SK-N-SH (cell line): ENCODE measurements around the gene RBP2. TPM values are rescaled to one million over a fixed set of nuclear protein-coding genes. Genes with fewer than 3 reads are reported as not detected.

Experiments
- CTCF ChIA-PET: fragments of 300-600, 350-600 bp; formaldehyde crosslinking; extraction: SDS; loops from one replicate; lab custom pipeline; 2021; lab: Yijun Ruan, JAX
- POLR2A ChIA-PET: fragments of 350-600 bp; sonication (Branson Sonifier 250); formaldehyde crosslinking; extraction: SDS; loops from one replicate; lab custom pipeline; 2020; ENCODE audit warnings: antibody characterized with exemption, inconsistent platforms; lab: Yijun Ruan, JAX
- DNase-seq: peaks from one replicate; pipeline ENCODE4 v3.0.0; 2012
- H2AFZ ChIP-seq: fragments of 200-600 bp; sonication (generic); 2 replicates; pipeline ENCODE4 v1.8.1; 2016; ENCODE audit warnings: antibody characterized with exemption, mild to moderate bottlenecking, low read depth
- H3F3A ChIP-seq: fragments of 200-600 bp; sonication (generic); replicated peaks from 2 replicates; pipeline ENCODE3; 2016; ENCODE audit warnings: antibody characterized with exemption, mild to moderate bottlenecking; ENCODE audit not compliant: insufficient read depth
- H3K27ac ChIP-seq, 2 experiments: fragments of 200-500 bp in 1 of 2; fragments of 200-600 bp in 1 of 2; sonication (Bioruptor generic) in 1 of 2; sonication (generic), shearing (Covaris generic) in 1 of 2; 2 replicates each; pipeline versions ENCODE4 v1.5.1 to v1.6.1; 2014 to 2016; ENCODE audit warnings: low read depth in 2 of 2, inconsistent platforms in 1 of 2, low read length in 1 of 2, mild to moderate bottlenecking in 1 of 2, mixed read lengths in 1 of 2
- H3K27me3 ChIP-seq: fragments of 200-600 bp; sonication (generic), shearing (Covaris generic); 2 replicates; pipeline ENCODE4 v1.6.1; 2016; ENCODE audit warnings: mixed run types; ENCODE audit not compliant: insufficient read depth
- H3K36me3 ChIP-seq, 2 experiments: fragments of 200-500 bp in 1 of 2; fragments of 200-600 bp in 1 of 2; sonication (Bioruptor generic) in 1 of 2; sonication (generic) in 1 of 2; replicated peaks in 1 of 2; 2 replicates each; pipeline versions ENCODE3 to v1.5.1; 2014 to 2016; ENCODE audit warnings: low read length in 1 of 2, mild to moderate bottlenecking in 1 of 2; ENCODE audit not compliant: insufficient read depth in 2 of 2, control insufficient read depth in 1 of 2
- H3K4me1 ChIP-seq, 2 experiments: fragments of 200-500 bp in 1 of 2; fragments of 200-600 bp in 1 of 2; sonication (Bioruptor generic) in 1 of 2; sonication (generic), shearing (Covaris generic) in 1 of 2; 2 replicates each; pipeline versions ENCODE4 v1.5.1 to v1.6.1; 2014 to 2016; ENCODE audit warnings: low read depth in 1 of 2, low read length in 1 of 2, mixed run types in 1 of 2; ENCODE audit not compliant: insufficient read depth in 2 of 2, control insufficient read depth in 1 of 2
- H3K4me2 ChIP-seq: fragments of 200-600 bp; sonication (generic), shearing (Covaris generic); 2 replicates; pipeline ENCODE4 v1.6.1; 2017; ENCODE audit warnings: mixed run types
- H3K4me3 ChIP-seq, 2 experiments: fragments of 200-500 bp in 1 of 2; fragments of 200-600 bp in 1 of 2; sonication (Bioruptor generic) in 1 of 2; sonication (generic), shearing (Covaris generic) in 1 of 2; 2 replicates each; pipeline versions ENCODE4 v1.5.1 to v1.8.1; 2014 to 2016; ENCODE audit warnings: low read depth in 2 of 2, inconsistent platforms in 1 of 2, low read length in 1 of 2, mild to moderate bottlenecking in 1 of 2, mixed read lengths in 1 of 2, moderate library complexity in 1 of 2
- H3K79me2 ChIP-seq: fragments of 200-600 bp; sonication (generic); 2 replicates; pipeline ENCODE4 v1.8.1; 2017; ENCODE audit warnings: mild to moderate bottlenecking; ENCODE audit not compliant: insufficient read depth
- H3K9ac ChIP-seq: fragments of 200-600 bp; sonication (generic); 2 replicates; pipeline ENCODE4 v1.6.1; 2017; ENCODE audit warnings: mixed run types
- H3K9me2 ChIP-seq: fragments of 200-600 bp; sonication (generic); 2 replicates; pipeline ENCODE4 v1.6.1; 2017; ENCODE audit warnings: mixed run types
- H3K9me3 ChIP-seq: fragments of 200-600 bp; sonication (generic); 2 replicates; pipeline ENCODE4 v1.6.1; 2017; ENCODE audit warnings: mixed run types, mild to moderate bottlenecking, moderate library complexity
- H4K20me1 ChIP-seq: fragments of 200-600 bp; sonication (generic); 2 replicates; pipeline ENCODE4 v1.6.1; 2017; ENCODE audit warnings: mild to moderate bottlenecking, mixed run types; ENCODE audit not compliant: insufficient read depth
- CHD2 ChIP-seq: fragments of 150-350 bp; IDR thresholded peaks from 2 replicates; pipeline ENCODE4 v1.6.1; 2018; ENCODE audit warnings: low read length; ENCODE audit not compliant: partially characterized antibody
- FOSL2 ChIP-seq: IDR thresholded peaks from 2 replicates; pipeline ENCODE4 v1.4.0; 2012; ENCODE audit warnings: low read depth, mild to moderate bottlenecking, moderate library complexity, borderline replicate concordance
- FOXJ3 ChIP-seq: sonication (generic); formaldehyde crosslinking; IDR thresholded peaks from 2 replicates; pipeline ENCODE4 v1.5.1; 2020; ENCODE audit warnings: mild to moderate bottlenecking, missing genetic modification reagents
- IRF3 ChIP-seq: fragments of 150-350 bp; IDR thresholded peaks from 2 replicates; pipeline ENCODE4 v1.6.1; 2016; ENCODE audit warnings: mild to moderate bottlenecking, low read depth, low read length
- MAX ChIP-seq: IDR thresholded peaks from 2 replicates; pipeline ENCODE4 v1.4.0; 2012; ENCODE audit warnings: low read depth
- MXI1 ChIP-seq: IDR thresholded peaks from 2 replicates; pipeline ENCODE4 v1.6.1; 2012; ENCODE audit warnings: mild to moderate bottlenecking, low read depth, low read length, improper control_type of control experiment
- NRF1 ChIP-seq: IDR thresholded peaks from 2 replicates; pipeline ENCODE4 v1.6.1; 2012; ENCODE audit warnings: low read depth, mild to moderate bottlenecking, low read length
- PBX3 ChIP-seq: IDR thresholded peaks from 2 replicates; pipeline ENCODE4; 2012
- SIN3A ChIP-seq: IDR thresholded peaks from 2 replicates; pipeline ENCODE4 v1.6.1; 2012; ENCODE audit warnings: low read depth, mild to moderate bottlenecking, low read length, moderate library complexity, borderline replicate concordance
- SMC3 ChIP-seq: IDR thresholded peaks from 2 replicates; pipeline ENCODE4 v1.6.1; 2012; ENCODE audit warnings: low read depth, low read length, improper control_type of control experiment
- WGBS: methylation state at CpG from one replicate; pipeline ENCODE4 v1.1.6; 2017; ENCODE audit warnings: low lambda C conversion rate; 5-methylcytosine and 5-hydroxymethylcytosine counted together
- polyA plus RNA-seq, 3 experiments: library from polyadenylated mRNA; depleted of rRNA; stranded (reverse); fragments of >200 nt; gene quantifications; 2 replicates each; pipeline ENCODE4 v1.2.3, GENCODE V29; 2012

Gene RBP2
- polyA plus RNA-seq, 1 of the 3 experiments (the other 2 are of a cell fraction), result not detected

GRCh38 chr3:139466360-139466759, 10.0 kb downstream of the RBP2 start:
- 49% methylated on average over 5 of the region's 5 CpGs for WGBS
- Histone ChIP-seq H3K4me1 (no peaks in the 10 kb centered on the region), H3F3A (no peaks in the 10 kb centered on the region)
- TF ChIP-seq MXI1 (no peak), NRF1 (no peak), SIN3A (no peak), CHD2 (no peak)
- TF ChIP-seq, all 33 proteins: peak for 0
- Histone ChIP-seq H3K9me2 (no peaks in the 10 kb centered on the region), H3K9ac (no peak overlapping the region), H3K27ac (no peak overlapping the region), H3K4me2 (no peak overlapping the region), H3K9me3 (no peaks in the 10 kb centered on the region), H4K20me1 (no peaks in the 10 kb centered on the region), H2AFZ (no peak overlapping the region), H3K27me3 (no peaks in the 10 kb centered on the region), H3K4me3 (no peak overlapping the region), H3K79me2 (no peaks in the 10 kb centered on the region), H3K36me3 (no peaks in the 10 kb centered on the region)
- ChIA-PET POLR2A (no interaction called here), CTCF (interaction anchor here (1.2 kb wide), 1 partner anchor 96 kb away, joined by 3 read pairs; no protein-coding TSS in a partner anchor)
- DNase-seq, result no peak

GRCh38 chr3:139465636-139466035, 10.7 kb downstream of the RBP2 start:
- no peaks in the 10 kb centered on the region for H3K9me3 ChIP-seq
- peaks cover 0 to 5% of the 10 kb centered on the region in 2 experiments; a peak in 1 of 4 replicates for H3K4me1 ChIP-seq
- no peaks in the 10 kb centered on the region for H3K9me2 ChIP-seq
- no peaks in the 10 kb centered on the region for H3K36me3 ChIP-seq
- H3K27me3 ChIP-seq, result no peaks in the 10 kb centered on the region
- ChIA-PET CTCF (interaction anchor here (0.9 to 1.2 kb wide), 2 partner anchors 38 to 96 kb away, joined by 3 read pairs; no protein-coding TSS in a partner anchor), POLR2A (no interaction called here)
- H2AFZ ChIP-seq, result no peak overlapping the region
- no peak overlapping the region for H3K9ac ChIP-seq
- DNase-seq, result no peak
- H3F3A ChIP-seq, result no peaks in the 10 kb centered on the region
- no peaks in the 10 kb centered on the region for H4K20me1 ChIP-seq
- H3K4me3 ChIP-seq, result no peak overlapping the region
- TF ChIP-seq FOXJ3 (CRISPR knock-in tag) (no peak), MAX (no peak), PBX3 (no peak), SMC3 (no peak), FOSL2 (no peak), IRF3 (no peak)
- TF ChIP-seq, all 33 proteins: peak for 0
- WGBS, result 80% methylated on average over 7 of the region's 7 CpGs
- Histone ChIP-seq H3K79me2 (no peaks in the 10 kb centered on the region), H3K27ac (no peak overlapping the region), H3K4me2 (no peak overlapping the region)
